Ishikawa (cell line): Measurements from ENCODE around the gene IRF2BPL.
A peak's percentile ranks its signal among the peaks of the same experiment; 100 is the strongest.

Source experiments
- CEBPB ChIP-seq: IDR thresholded peaks from 2 replicates; pipeline ENCODE4 v1.6.1; 2012
- CREB1 ChIP-seq: IDR thresholded peaks from 2 replicates; pipeline ENCODE4 v1.6.1; 2012; ENCODE audit warnings: low read depth
- EGR1 ChIP-seq: IDR thresholded peaks from 2 replicates; pipeline ENCODE4 v1.6.1; 2012
- EP300 ChIP-seq: IDR thresholded peaks from 2 replicates; pipeline ENCODE4 v1.6.1; 2012; ENCODE audit warnings: borderline replicate concordance
- FOXM1 ChIP-seq: IDR thresholded peaks from 2 replicates; pipeline ENCODE4 v1.6.1; 2012; ENCODE audit warnings: low read depth, borderline replicate concordance
- NFIC ChIP-seq: IDR thresholded peaks from 2 replicates; pipeline ENCODE4 v1.6.1; 2012
- RAD21 ChIP-seq: IDR thresholded peaks from 2 replicates; pipeline ENCODE4 v1.6.1; 2012; ENCODE audit warnings: low read depth
- TAF1 ChIP-seq: IDR thresholded peaks from 2 replicates; pipeline ENCODE4 v1.6.1; 2012; ENCODE audit warnings: low read depth, mild to moderate bottlenecking
- TCF12 ChIP-seq: IDR thresholded peaks from 2 replicates; pipeline ENCODE4 v1.6.1; 2012; ENCODE audit warnings: low read depth
- TEAD4 ChIP-seq: IDR thresholded peaks from 2 replicates; pipeline ENCODE4 v1.6.1; 2012
- YY1 ChIP-seq: IDR thresholded peaks from 2 replicates; pipeline ENCODE4 v1.6.1; 2012; ENCODE audit warnings: low read depth
- ZBTB7A ChIP-seq: IDR thresholded peaks from 2 replicates; pipeline ENCODE4 v1.6.1; 2012; ENCODE audit warnings: low read depth
- TF ChIP-seq, protein P1 (sequence below): IDR thresholded peaks from 2 replicates; pipeline ENCODE4 v1.6.1; 2012
- TF ChIP-seq, protein P2 (sequence below): IDR thresholded peaks from 2 replicates; pipeline ENCODE4 v1.6.1; 2012; ENCODE audit warnings: low read depth, mild to moderate bottlenecking
- TF ChIP-seq, protein P3 (sequence below): IDR thresholded peaks from 2 replicates; pipeline ENCODE4 v1.6.1; 2012

IRF2BPL gene

DNA sequence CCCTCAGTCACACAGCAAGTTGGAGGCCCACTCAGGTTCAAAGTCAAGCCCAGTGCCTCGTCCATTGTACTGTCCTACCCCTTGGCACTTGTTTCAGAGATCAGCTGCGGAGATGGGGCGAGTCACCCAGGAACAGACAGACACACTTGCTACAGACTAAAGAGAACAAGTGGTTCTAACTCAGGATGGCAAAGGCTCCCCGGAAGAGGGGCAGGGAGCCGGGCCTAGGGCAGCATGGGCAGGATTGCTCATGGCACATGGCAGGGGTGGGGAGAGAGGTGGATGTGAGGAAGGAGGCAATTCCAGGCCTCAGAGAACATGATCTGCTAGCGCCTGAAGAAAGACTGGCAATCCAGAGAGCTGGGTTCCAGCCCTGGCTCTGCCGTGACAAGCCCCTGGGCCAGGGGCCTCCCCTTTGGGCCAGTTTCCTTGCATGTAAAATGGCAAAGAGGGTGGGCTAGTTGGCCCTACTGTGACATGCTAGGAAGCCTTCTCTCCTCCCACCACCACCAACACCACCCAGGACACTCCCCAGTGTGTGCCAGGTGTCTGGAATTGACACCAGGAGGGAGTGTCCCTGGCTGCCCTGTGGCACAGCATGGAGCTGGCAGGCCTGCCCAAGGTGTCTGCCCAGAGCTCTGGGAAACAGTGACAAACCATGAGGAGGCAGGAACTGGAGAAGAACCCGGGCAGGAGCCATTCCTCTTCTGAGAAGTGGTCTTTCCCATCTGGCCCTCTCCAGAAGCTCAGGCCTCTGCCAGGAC, 24.0 kb upstream of the IRF2BPL start:
- TF ChIP-seq TCF12: peak; percentile 75
- TF ChIP-seq, protein P1, sequence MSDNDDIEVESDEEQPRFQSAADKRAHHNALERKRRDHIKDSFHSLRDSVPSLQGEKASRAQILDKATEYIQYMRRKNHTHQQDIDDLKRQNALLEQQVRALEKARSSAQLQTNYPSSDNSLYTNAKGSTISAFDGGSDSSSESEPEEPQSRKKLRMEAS: peak; percentile 62
- no peak; the same call in 1 of the 2 replicates for TF ChIP-seq ZBTB7A
- peak; percentile 61 for TF ChIP-seq NFIC
- no peak for TF ChIP-seq TAF1
- TF ChIP-seq EP300: peak; percentile 66
- TF ChIP-seq, protein P2, sequence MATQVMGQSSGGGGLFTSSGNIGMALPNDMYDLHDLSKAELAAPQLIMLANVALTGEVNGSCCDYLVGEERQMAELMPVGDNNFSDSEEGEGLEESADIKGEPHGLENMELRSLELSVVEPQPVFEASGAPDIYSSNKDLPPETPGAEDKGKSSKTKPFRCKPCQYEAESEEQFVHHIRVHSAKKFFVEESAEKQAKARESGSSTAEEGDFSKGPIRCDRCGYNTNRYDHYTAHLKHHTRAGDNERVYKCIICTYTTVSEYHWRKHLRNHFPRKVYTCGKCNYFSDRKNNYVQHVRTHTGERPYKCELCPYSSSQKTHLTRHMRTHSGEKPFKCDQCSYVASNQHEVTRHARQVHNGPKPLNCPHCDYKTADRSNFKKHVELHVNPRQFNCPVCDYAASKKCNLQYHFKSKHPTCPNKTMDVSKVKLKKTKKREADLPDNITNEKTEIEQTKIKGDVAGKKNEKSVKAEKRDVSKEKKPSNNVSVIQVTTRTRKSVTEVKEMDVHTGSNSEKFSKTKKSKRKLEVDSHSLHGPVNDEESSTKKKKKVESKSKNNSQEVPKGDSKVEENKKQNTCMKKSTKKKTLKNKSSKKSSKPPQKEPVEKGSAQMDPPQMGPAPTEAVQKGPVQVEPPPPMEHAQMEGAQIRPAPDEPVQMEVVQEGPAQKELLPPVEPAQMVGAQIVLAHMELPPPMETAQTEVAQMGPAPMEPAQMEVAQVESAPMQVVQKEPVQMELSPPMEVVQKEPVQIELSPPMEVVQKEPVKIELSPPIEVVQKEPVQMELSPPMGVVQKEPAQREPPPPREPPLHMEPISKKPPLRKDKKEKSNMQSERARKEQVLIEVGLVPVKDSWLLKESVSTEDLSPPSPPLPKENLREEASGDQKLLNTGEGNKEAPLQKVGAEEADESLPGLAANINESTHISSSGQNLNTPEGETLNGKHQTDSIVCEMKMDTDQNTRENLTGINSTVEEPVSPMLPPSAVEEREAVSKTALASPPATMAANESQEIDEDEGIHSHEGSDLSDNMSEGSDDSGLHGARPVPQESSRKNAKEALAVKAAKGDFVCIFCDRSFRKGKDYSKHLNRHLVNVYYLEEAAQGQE: no peak
- TF ChIP-seq EGR1: no peak
- TF ChIP-seq CREB1: no peak
- TF ChIP-seq RAD21: no peak
- TF ChIP-seq, protein P3, sequence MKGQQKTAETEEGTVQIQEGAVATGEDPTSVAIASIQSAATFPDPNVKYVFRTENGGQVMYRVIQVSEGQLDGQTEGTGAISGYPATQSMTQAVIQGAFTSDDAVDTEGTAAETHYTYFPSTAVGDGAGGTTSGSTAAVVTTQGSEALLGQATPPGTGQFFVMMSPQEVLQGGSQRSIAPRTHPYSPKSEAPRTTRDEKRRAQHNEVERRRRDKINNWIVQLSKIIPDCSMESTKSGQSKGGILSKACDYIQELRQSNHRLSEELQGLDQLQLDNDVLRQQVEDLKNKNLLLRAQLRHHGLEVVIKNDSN: no peak; the same call in 1 of the 2 replicates

DNA sequence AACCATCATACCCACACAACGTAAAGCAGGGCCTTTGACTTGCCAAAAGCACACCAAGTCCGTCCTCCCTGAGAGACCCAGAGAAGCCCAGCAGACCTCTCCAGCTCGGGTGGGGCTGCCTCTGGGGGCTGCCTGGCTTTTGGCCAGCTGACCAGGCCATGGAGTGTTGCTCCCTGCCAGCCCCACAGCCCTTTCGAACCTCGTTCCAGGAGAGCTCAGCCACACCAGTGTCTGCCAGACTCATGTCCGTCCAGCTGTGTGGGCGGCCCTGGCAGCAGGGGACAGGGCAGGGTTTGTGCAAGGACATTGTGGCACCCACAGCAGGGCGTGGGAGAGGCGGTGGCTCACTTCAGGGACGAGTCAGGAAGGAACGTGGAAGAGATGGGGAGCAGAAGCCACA, 22.6 kb upstream of the IRF2BPL start:
- TF ChIP-seq EGR1: peak; percentile 89
- TF ChIP-seq EP300: peak; percentile 71
- no peak for TF ChIP-seq CREB1
- 0 out of 2 replicates have a peak, but pooled peaks have one; percentile 32 for TF ChIP-seq YY1
- TF ChIP-seq TCF12: peak; percentile 68
- TF ChIP-seq RAD21: no peak
- TF ChIP-seq ZBTB7A: no peak
- TF ChIP-seq TEAD4: no peak
- TF ChIP-seq TAF1: no peak
- TF ChIP-seq, protein P2: no peak
- TF ChIP-seq FOXM1: no peak
- TF ChIP-seq, protein P1: peak; percentile 35; the same call in 1 of the 2 replicates
- TF ChIP-seq NFIC: peak; percentile 43; the same call in 1 of the 2 replicates
- no peak for TF ChIP-seq CEBPB
- TF ChIP-seq, protein P3: no peak

DNA sequence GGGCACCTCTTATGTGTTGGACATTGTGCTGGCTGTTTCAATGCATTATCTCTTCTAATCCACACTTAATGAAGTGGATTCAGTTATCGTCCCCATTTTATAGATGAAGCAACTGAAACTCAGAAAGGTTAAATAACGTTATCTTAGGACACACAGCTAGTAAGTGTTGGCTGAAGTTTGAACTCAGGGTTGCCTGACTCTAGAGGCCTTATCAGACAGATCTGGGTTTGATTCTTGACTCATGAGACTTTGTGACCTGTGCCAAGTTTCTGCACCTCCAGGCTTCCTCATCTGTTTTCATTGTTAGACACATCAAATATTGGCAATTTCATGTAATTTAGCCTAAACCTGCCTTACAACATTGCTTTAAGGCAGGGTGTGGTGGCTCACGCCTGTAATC, 18.2 kb upstream of the IRF2BPL start:
- TF ChIP-seq CREB1: no peak
- TF ChIP-seq, protein P3: no peak
- TF ChIP-seq, protein P2: no peak
